K562 (cell line): ENCODE measurements around the gene TCFL5. TPM values are rescaled to one million over a fixed set of nuclear protein-coding genes. Genes with fewer than 3 reads are reported as not detected.
A peak's percentile ranks its signal among the peaks of the same experiment; 100 is the strongest.

Experiments
- AFF1 ChIP-seq, 2 experiments: fragments of 450-650 bp; IDR thresholded peaks; 2 replicates each; pipeline ENCODE4 v1.6.1; 2018; ENCODE audit warnings: mild to moderate bottlenecking in 2 of 2, low read depth in 1 of 2; ENCODE audit not compliant: partially characterized antibody in 2 of 2
- BCOR ChIP-seq: fragments of 450-650 bp; IDR thresholded peaks from 2 replicates; pipeline ENCODE4 v1.6.1; 2016
- FOXK1 ChIP-seq: sonication (generic); formaldehyde crosslinking; IDR thresholded peaks from 2 replicates; pipeline ENCODE4 v1.8.0; 2022; ENCODE audit warnings: missing genetic modification reagents, mild to moderate bottlenecking, borderline replicate concordance
- HDGF ChIP-seq: fragments of 450-650 bp; IDR thresholded peaks from 2 replicates; pipeline ENCODE4 v1.6.1; 2016
- KDM1A ChIP-seq, 2 experiments: fragments of 450-650 bp; IDR thresholded peaks; 2 replicates each; pipeline ENCODE4 v1.6.1; 2016; ENCODE audit warnings: mild to moderate bottlenecking in 2 of 2
- SMC3 ChIP-seq: conservative IDR thresholded peaks from 2 replicates; pipeline ENCODE4 v1.6.1; 2011; ENCODE audit warnings: low read depth, low read length, improper control_type of control experiment; ENCODE audit not compliant: insufficient read depth
- SOX6 ChIP-seq: fragments of 450-650 bp; IDR thresholded peaks from 2 replicates; pipeline ENCODE4 v1.6.1; 2014; ENCODE audit warnings: mild to moderate bottlenecking
- ZBTB34 ChIP-seq: fragments of 250-450 bp; sonication (Bioruptor Pico); IDR thresholded peaks from 2 replicates; pipeline ENCODE4 v1.8.0; 2021; ENCODE audit warnings: mild to moderate bottlenecking, moderate library complexity
- ZNF398 ChIP-seq: fragments of 250-450 bp; sonication (Bioruptor Pico); IDR thresholded peaks from 2 replicates; pipeline ENCODE4 v1.8.0; 2021; ENCODE audit warnings: moderate library complexity, mild to moderate bottlenecking, inconsistent platforms
- ZNF407 ChIP-seq: fragments of 450-650 bp; IDR thresholded peaks from 2 replicates; pipeline ENCODE4 v1.6.1; 2016; ENCODE audit warnings: low read depth
- ZNF778 ChIP-seq: fragments of 450-650 bp; formaldehyde crosslinking; IDR thresholded peaks from 2 replicates; pipeline ENCODE4 v1.4.0; 2020; ENCODE audit warnings: mild to moderate bottlenecking, moderate library complexity
- polyA plus RNA-seq, 8 experiments: library from polyadenylated mRNA; depleted of rRNA in 4 of 8; stranded (reverse) in 5 of 8; unstranded in 3 of 8; fragments of >200 nt; fragmentation: Nextera tagmentation in 2 of 8; fragmentation: Illumina TruSeq in 1 of 8; extraction: Ambion mirVana in 2 of 8; extraction: Trizol in 1 of 8; gene quantifications; 2 replicates each; pipeline versions ENCODE4 v1.2.1 to v1.2.3, GENCODE V29; 2011 to 2014; ENCODE audit warnings: inconsistent platforms in 1 of 8, missing spikeins in 1 of 8
- total RNA-seq, 7 experiments: library from RNA; depleted of rRNA in 6 of 7; stranded (reverse); fragments of >200 nt in 6 of 7; fragmentation: Illumina TruSeq in 2 of 7; extraction: Trizol in 2 of 7; gene quantifications; 2 replicates each; pipeline versions ENCODE4 v1.2.1 to v1.2.3, GENCODE V29; 2011 to 2021; ENCODE audit warnings: low replicate concordance in 1 of 7

TCFL5 gene
- total and polyA plus RNA-seq, 9 of the 15 experiments (the other 6 are each of a cell fraction or from before 2014, with no cell fraction given): 1.00 to 12.6 (median 9.1) TPM

- TF ChIP-seq ZNF398 (CRISPR knock-in tag) (no peak), AFF1 (IDR thresholded peaks at IDR 0.05; ENCODE audit: low read depth in 1 of 2, partially characterized antibody in 2 of 2) (peak in 1 of 2 experiments; percentile 44), FOXK1 (no peak), ZNF407 (no peak), BCOR (peak; percentile 86), HDGF (peak; percentile 88), KDM1A (IDR thresholded peaks at IDR 0.05) (peak in 1 of 2 experiments; percentile 88; a peak in 2 of 4 replicates), ZBTB34 (CRISPR knock-in tag) (no peak), SMC3 (peak; percentile 93), SOX6 (peak; percentile 43; the same call in 1 of the 2 replicates), ZNF778 (CRISPR knock-in tag) (no peak)
These were observed 38.6 kb downstream of the TCFL5 start (continued) for GRCh38 chr20:62822788-62823651.
